GM18858 (cell line): ENCODE results near the gene SMIM22.

Experiments
- ATAC-seq: cut with Tn5 transposase; IDR thresholded peaks from one replicate; pipeline ENCODE4 v1.9.1; 2021; ENCODE audit not compliant: unreplicated experiment

SMIM22 gene

GRCh38 chr16:4795828-4796572 is 831 bp downstream of the SMIM22 start:
- no peak for ATAC-seq

GRCh38 chr16:4796982-4797804 is 2.0 kb downstream of the SMIM22 start:
- ATAC-seq: no peak

GRCh38 chr16:4797805-4798252 is 2.7 kb downstream of the SMIM22 start:
- no peak for ATAC-seq

- no peak for ATAC-seq
Measured at GRCh38 chr16:4798456-4798855, 3.3 kb downstream of the SMIM22 start.

GRCh38 chr16:4799171-4799855 is 4.1 kb downstream of the SMIM22 start:
- no peak for ATAC-seq

- ATAC-seq: no peak
Measured at GRCh38 chr16:4800290-4801041, 5.3 kb downstream of the SMIM22 start.

GRCh38 chr16:4801051-4801961 is 6.1 kb downstream of the SMIM22 start:
- ATAC-seq: no peak

GRCh38 chr16:4801962-4802658 is 6.9 kb downstream of the SMIM22 start, which contains the start of gene ROGDI:
ROGDI (minus strand) TSS chr16:4802633; CDS start chr16:4802571, 62 bp downstream.
- ATAC-seq: peak; percentile 43

- ATAC-seq: peak; percentile 89
Measured at GRCh38 chr16:4802659-4803287, 7.6 kb downstream of the SMIM22 start.

GRCh38 chr16:4803401-4803844 is 8.3 kb downstream of the SMIM22 start:
- ATAC-seq: no peak

- no peak for ATAC-seq
Measured at GRCh38 chr16:4803898-4804762, 9.0 kb downstream of the SMIM22 start.

- no peak for ATAC-seq
Measured at GRCh38 chr16:4805231-4805630, 10.1 kb downstream of the SMIM22 start.

- ATAC-seq: no peak
Measured at GRCh38 chr16:4806280-4806679, 11.1 kb downstream of the SMIM22 start.

- ATAC-seq: no peak
Measured at GRCh38 chr16:4811242-4811641, 16.1 kb downstream of the SMIM22 start.

- no peak for ATAC-seq
Measured at GRCh38 chr16:4811773-4812172, 16.6 kb downstream of the SMIM22 start.

- ATAC-seq: no peak
Measured at GRCh38 chr16:4813251-4814003, 18.3 kb downstream of the SMIM22 start.

GRCh38 chr16:4814046-4814445 is 18.9 kb downstream of the SMIM22 start:
- no peak for ATAC-seq
